HG03025 (cell line): ENCODE measurements around the gene MDK.

ENCODE experiments used
- ATAC-seq: cut with Tn5 transposase; IDR thresholded peaks from one replicate; pipeline ENCODE4 v1.9.1; 2021; ENCODE audit warnings: mild to moderate bottlenecking, moderate library complexity; ENCODE audit not compliant: unreplicated experiment, low FRiP score

The MDK gene

DNA sequence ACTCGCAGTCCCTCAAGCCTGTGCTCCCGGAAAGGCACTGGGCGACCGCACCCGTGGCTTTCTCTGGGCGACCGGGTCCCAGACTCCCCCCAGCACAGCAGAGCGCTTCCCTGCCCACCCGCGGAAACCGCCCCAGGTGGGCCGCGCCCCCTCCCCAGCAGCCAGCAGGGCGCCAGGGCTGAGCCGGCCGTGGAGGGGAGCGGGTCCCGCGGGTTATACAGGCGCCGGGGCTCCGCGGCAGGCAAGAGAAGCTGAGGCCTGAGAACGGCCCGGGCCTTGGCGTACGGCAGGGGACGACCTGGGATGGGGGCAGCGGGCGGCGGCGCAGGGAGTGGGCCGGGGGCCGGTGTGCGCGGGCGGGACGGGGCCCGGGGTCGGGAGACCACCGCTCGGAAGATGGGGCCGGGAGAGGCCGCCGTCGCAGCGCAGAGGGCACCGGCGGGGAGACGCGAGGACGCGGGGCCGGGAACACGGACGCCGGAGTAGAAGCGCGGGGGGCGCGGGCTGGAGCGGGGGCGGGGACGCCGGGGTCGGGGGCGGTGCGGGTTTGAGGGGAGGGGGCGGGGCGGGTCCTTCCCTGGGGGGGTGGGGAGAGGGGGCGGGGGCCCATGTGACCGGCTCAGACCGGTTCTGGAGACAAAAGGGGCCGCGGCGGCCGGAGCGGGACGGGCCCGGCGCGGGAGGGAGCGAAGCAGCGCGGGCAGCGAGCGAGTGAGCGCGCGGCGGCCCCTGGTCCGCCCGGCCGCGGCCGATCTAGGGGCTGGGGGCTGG is at the start of gene MDK:
TSS of gene MDK (plus strand) at position 622 of the 771 bp plus-strand sequence. CDS start 389 bp downstream, outside the sequence.
- ATAC-seq = no peak

DNA sequence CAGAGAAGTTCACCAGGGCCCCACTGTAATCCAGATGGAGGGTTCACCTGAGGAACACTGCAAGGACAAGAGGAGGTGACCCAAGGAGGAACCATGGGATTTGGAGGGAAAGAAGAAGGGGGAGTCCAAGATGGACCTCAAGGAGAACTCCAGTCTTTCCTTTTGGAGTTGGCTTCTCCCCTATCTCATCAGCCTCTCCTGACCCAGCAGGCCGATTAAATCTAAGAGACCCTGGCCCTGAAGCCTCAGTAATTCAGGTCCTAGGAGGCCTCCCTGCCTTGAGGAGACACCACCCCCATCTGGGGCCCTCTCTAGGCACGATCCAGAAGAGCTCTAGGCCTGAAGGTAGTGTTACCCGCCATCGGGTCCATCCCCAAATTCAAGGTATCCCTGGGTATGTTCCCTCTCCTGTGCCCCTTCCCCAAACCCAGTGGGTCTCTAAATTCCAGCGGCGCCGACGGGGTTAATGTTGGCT is 49.3 kb upstream of the MDK start:
- ATAC-seq = no peak

DNA sequence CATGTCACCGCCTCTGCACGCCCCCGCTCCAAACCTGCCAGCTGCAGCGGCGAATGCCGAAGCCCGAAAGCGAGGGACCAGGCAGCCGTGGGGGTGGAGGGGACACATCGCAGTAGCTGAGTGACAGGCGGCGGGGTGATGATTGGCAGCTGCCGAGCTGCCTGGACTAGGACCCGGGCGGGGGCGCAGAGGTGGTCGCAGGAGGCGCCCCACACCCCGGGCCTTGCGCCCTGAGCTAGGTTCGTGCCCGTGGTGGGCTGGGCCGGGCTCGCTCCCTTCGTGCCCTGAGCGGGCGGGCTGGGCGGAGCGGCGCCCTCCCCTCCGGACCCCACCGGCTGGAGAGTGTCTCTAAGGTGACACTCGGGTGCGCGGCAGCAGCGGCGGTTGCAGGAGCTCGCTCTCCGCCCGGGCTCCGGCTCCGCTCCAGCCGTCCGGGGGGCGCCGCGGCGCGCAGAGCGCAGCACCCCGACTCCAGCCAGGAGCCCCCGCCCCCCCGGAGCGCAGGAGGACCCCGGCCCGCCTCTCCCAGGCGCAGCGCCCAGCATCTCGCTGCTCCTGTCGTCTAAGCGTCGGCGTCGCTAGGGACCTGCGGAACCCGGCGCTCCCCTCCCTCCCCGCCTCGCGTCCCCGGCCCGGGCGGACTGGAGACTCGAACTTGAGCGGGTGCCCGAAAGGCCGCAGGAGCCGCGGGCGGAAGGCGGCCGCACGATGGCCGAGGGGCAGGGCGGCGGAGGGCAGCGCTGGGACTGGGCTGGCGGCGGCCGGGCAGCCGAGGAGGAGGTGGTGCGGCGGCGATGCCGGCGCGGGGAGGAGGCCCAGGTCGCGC is 48.7 kb upstream of the MDK start:
- ATAC-seq = no peak

GRCh38 chr11:46333394-46333947 is 48.0 kb upstream of the MDK start:
- no peak for ATAC-seq

DNA sequence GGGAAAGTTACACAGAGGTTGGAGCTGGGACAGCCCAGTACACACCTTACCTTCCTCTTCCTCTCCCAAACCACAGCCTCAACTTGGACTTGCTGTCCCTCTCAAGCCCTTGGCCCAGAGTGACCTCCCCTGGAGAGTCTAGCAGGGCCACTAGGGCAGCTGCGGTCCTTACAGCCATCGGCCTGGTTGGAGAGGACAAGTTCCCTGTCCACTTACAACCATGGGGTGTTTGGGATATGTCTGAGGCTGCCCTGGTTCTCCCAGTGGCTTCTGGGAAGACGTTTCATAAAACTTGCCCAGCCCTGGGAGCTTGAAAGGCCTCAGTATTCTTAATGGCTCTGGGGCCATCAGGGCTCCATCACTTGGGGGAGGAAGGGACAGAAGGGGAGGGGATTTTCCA is 47.3 kb upstream of the MDK start:
- ATAC-seq = no peak

DNA sequence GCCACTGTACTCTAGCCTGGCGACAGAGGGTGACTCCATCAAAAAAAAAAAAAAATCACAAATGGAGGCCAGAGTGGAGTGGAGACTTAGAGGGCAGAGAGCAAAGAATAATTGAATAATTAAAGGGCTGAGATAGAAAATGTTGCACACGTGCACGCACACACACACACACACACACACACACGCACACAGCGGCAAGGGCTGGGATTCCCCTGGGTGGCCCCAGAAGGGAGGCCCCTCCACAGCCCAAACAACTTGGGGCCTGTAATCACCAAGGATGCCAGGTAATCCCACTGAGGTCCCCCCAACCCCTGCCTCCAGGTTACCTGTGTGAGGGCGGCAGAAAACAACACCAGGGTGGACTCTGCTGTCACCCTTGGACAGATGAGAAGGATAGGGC is 46.2 kb upstream of the MDK start:
- ATAC-seq = no peak

GRCh38 chr11:46335890-46336562 is 45.4 kb upstream of the MDK start:
- no peak for ATAC-seq

DNA sequence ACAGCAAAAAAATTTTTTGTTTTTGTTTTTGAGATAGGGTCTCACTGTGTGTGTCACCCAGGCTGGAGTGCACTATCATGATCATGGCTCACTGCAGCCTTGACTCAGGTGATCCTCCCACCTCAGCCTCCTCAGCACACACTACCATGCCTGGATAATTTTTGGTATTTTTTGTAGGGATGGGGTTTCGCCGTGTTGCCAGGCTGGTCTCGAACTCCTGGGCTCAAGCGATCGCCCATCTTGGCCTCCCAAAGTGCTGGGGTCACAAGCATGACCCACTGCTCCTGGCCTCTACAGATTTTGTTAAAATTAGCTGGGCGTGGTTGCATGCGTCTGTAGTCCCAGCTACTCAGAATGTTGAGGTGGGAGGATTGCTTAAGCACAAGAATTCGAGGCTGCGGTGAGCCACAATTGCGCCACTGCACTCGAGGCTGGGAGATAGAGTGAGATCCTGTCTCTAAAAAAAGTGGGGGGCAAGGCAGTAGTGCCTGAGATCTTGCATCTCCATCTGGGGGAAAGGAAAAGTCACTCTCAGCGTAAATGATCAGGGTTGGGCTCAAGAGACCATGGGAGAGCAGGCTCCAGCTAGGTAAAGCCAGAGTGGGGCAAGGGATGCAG is 44.8 kb upstream of the MDK start:
- no peak for ATAC-seq

DNA sequence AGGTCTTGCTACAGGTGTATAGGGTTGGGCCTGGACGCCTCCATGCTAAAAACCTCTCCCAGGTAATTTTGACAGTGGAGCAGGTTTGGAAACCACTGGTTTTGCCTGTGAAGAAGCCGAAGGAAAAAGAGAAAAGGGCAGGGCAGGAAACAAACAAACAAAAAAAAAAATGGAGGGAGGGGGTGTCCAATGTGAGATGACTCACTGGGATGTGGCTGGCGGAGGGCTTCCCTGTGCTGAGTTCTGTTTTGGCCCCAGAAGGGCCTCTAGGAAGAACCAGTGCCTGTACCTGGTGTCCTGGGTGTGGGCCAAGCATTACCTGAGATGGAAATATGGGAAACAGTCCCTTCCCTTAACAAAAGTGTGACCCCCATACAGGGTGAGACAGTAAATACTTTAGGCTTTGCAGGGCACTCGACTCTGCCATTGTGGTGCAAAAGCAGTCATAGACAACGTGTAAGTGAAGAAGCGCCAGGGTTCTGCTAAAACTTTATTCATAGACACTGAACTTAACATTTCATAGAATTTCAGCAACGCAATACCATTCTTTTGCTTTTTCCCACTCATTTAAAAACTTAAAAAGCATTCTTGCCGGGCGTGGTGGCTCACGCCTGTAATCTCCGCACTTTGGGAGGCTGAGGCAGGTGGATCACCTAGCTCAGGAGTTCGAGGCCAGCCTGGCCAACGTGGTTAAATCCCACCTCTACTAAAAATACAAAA is 43.7 kb upstream of the MDK start:
- no peak for ATAC-seq

DNA sequence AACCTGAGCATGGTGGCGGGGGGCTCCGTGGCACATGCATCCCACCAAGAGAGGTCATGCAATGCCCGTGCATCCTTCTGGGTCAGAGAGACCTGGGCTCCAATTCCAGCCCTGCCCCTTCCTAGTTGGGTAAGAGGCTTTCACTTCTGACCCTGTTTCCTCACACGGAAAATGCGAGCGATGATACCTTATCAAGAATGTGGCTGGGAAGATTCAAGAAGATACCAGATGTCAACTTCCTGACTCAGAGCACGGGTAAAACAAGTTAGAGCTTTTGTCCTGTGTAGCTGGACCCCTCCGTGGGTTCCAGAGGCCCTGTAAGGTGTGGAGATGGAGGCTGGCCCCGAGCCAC is 42.9 kb upstream of the MDK start:
- no peak for ATAC-seq

- no peak for ATAC-seq
Measured at GRCh38 chr11:46338988-46339666, 42.3 kb upstream of the MDK start.

DNA sequence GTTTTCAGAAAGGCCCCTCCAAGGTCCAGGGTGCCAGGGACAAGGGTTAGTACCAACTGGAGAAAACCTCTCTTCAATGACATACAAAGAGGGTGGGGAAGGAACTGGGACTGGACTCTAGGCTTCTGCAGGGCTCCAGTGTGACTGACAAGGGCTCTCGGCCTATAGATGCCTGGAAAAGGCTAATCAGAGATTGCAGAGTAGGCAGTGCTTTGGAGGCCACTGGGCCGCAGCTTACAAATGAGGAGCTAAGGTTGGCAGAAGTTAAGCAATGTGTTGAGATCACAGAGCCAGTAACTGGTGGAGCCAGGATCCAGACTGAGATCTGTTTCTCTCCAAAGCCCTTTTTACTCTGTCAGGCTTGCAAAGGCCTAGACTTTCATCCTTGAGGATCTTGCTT is 41.7 kb upstream of the MDK start:
- no peak for ATAC-seq

- no peak for ATAC-seq
Measured at GRCh38 chr11:46341454-46341853, 40.0 kb upstream of the MDK start.

DNA sequence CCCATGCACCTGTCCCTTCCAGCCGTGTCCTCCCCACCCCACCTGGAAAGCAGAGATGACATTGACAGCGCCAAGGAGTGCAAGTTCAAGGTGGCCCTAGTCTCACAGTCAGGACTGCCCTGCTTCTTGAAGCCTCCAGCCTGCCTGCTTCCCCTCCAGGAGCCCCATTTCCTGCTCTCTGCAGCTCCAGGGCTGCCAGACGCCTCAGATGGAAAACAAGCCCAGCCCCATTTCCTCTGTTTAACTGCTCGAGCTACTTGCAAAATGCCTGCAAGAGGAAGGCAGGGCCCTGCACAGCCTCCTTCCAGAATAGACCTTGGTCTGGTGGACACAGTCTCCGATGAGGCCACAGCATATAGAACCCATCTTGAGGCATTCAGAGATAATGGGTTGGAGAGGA is 39.2 kb upstream of the MDK start:
- no peak for ATAC-seq

DNA sequence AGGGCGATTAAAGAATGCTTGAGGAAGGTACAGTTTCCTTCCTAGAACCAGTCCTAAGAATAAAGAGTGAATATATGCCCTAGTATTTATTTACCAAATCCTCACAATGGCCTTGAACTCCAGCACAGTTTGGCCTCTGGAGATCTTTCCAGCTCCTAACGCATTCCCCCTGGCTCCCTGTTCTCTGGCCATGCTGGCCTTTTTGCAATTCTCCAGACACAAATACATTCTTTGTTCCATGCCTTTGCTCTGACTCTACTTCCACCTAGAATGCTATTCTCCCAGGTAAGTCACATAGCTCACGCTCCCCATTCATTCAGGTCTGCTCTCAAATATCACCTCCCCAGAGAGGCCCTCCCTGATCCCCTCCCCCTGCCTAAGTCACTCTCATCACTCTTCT is 37.9 kb upstream of the MDK start:
- no peak for ATAC-seq

- ATAC-seq = no peak
Measured at GRCh38 chr11:46345131-46345597, 36.3 kb upstream of the MDK start.

- no peak for ATAC-seq
Measured at GRCh38 chr11:46345881-46346484, 35.5 kb upstream of the MDK start.

- ATAC-seq = peak; percentile 58
Measured at GRCh38 chr11:46346886-46347636, 34.4 kb upstream of the MDK start, which contains the start of gene DGKZ. Gene DGKZ (plus strand): TSS chr11:46347463. CDS start chr11:46347660, 197 bp downstream.
